Astrocyte (in vitro differentiated cells and primary cell): Measurements from ENCODE around the gene HAS3.

Experiments
- EZH2 ChIP-seq: IDR thresholded peaks from 2 replicates; pipeline ENCODE4 v1.6.1; 2012; ENCODE audit warnings: mild to moderate bottlenecking, low read length, inconsistent platforms; ENCODE audit not compliant: insufficient read depth
- TF ChIP-seq, protein P1 (sequence below): IDR thresholded peaks from 2 replicates; pipeline ENCODE4 v1.5.1; 2011; ENCODE audit warnings: low read depth, mild to moderate bottlenecking, inconsistent platforms, low read length, moderate library complexity; ENCODE audit not compliant: insufficient read depth

DNA sequence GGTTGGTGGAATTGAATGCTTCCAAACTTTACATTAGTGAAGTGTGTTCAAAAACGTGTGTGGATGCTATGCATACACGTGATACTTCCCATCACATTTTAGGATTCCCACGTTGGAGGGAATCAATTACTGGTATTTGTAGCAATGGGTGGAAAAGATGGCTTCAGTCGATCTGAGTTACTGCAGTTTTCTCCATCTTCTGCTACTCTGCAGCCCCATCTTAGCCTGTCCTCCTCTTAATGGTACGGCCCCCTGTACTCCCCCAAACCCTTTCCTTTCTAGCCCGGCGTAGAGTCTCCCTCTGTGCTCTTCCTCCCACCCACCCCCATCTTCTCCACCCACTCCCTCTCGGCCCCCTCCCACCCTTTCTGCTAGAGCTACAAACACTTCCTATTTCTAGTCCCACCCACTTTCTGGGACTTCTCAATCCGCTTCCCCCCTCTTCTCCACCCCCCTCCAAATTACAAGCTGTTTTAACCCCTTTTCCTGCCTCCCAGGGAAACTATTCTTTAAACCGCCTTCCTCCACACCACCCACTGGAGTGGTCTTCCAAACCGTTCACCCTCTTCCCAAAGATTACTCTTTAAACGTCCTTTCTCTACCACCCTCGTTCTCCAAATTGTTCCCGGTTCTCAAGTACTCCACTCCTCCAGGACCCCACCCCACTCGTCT is 25.9 kb downstream of the HAS3 start:
- TF ChIP-seq, protein P1, sequence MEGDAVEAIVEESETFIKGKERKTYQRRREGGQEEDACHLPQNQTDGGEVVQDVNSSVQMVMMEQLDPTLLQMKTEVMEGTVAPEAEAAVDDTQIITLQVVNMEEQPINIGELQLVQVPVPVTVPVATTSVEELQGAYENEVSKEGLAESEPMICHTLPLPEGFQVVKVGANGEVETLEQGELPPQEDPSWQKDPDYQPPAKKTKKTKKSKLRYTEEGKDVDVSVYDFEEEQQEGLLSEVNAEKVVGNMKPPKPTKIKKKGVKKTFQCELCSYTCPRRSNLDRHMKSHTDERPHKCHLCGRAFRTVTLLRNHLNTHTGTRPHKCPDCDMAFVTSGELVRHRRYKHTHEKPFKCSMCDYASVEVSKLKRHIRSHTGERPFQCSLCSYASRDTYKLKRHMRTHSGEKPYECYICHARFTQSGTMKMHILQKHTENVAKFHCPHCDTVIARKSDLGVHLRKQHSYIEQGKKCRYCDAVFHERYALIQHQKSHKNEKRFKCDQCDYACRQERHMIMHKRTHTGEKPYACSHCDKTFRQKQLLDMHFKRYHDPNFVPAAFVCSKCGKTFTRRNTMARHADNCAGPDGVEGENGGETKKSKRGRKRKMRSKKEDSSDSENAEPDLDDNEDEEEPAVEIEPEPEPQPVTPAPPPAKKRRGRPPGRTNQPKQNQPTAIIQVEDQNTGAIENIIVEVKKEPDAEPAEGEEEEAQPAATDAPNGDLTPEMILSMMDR, result no peak
- TF ChIP-seq EZH2, result no peak
